Activated B cell treated with CpG ODN at 0.5 μM for 24 hours (primary cell): ENCODE data around the gene ATP6V0E1. TPM values are rescaled to one million over a fixed set of nuclear protein-coding genes. Genes with fewer than 3 reads are reported as not detected.

Experiments
- ATAC-seq: fragments of 200-7000 bp; cut with Tn5 transposase; one replicate; pipeline ENCODE4 v1.10.0; 2021; ENCODE audit warnings: low read depth, mild to moderate bottlenecking, moderate library complexity
- CTCF ChIA-PET: fragments of 350-600 bp; sonication (Branson Sonifier 250); formaldehyde crosslinking; loops from one replicate; lab custom pipeline; 2021; ENCODE audit warnings: antibody characterized with exemption; lab: Charles Lee
- POLR2A ChIA-PET: fragments of 350-600 bp; sonication (Branson Sonifier 250); formaldehyde crosslinking; loops from one replicate; lab custom pipeline; 2021; ENCODE audit warnings: antibody characterized with exemption; lab: Charles Lee
- DNase-seq: peaks from one replicate; pipeline ENCODE4 v3.0.0; 2022
- H3K27ac Mint-ChIP-seq: one replicate; pipeline ENCODE4 v1.8.0; 2020; ENCODE audit warnings: mixed read lengths
- H3K27me3 Mint-ChIP-seq: one replicate; pipeline ENCODE4 v1.8.0; 2021; ENCODE audit warnings: mixed read lengths
- H3K36me3 Mint-ChIP-seq: one replicate; pipeline ENCODE4 v1.8.0; 2021; ENCODE audit warnings: low read depth, mixed read lengths
- H3K4me1 Mint-ChIP-seq: one replicate; pipeline ENCODE4 v1.8.0; 2021; ENCODE audit warnings: mixed read lengths
- H3K4me3 Mint-ChIP-seq: one replicate; pipeline ENCODE4 v1.8.0; 2020; ENCODE audit warnings: mild to moderate bottlenecking, mixed read lengths
- H3K9me3 Mint-ChIP-seq: one replicate; pipeline ENCODE4 v1.8.0; 2020; ENCODE audit warnings: mixed read lengths
- intact Hi-C: fragments of 100-400 bp; cut with micrococcal nuclease; formaldehyde crosslinking; loops from one replicate; pipeline ENCODE4 v1.15.1; 2024
- total RNA-seq: library from RNA; stranded (reverse); gene quantifications from 2 replicates; pipeline ENCODE4 v1.2.3, GENCODE V29; 2022
- TF ChIP-seq, protein P1 (sequence below): fragments of 200-600 bp; IDR thresholded peaks from one replicate; pipeline ENCODE4 v1.8.0; 2022; ENCODE audit warnings: antibody characterized with exemption, mild to moderate bottlenecking

The ATP6V0E1 gene
- total RNA-seq, 1 donor from 2014 or later = 191 TPM

DNA sequence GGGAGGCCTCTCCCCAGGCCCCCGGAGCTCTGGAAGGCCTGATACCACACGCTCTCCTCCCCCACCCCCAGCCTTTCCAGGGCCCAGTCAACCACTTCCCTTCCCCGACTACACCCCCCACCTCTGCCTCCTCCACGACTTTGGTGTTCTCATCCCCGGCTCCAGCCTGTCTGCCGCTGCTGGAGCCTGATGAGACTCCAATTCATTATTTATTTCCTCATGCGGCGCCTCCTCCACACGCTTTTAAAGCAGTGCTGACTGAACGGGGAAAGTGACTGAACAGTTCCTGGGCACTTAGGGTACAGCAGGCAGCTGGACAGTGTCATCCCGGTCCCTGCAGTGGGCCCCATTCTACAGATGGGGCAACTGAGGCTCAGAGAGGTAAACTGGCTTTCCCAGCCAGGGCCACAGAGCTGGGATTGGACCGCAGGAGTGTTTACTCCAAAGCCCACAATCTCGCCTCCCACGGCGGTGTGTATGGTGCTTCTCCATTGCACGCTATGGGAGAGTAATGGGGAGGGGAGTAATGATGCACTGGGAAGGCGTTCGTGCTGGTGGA, 40.2 kb upstream of the ATP6V0E1 start:
- intact Hi-C loops = no loop called here
- peaks cover 74% of the 10 kb centered on the region for H3K36me3 Mint-ChIP-seq
- DNase-seq (no peak), ATAC-seq (no peak)
- TF ChIP-seq, protein P1, sequence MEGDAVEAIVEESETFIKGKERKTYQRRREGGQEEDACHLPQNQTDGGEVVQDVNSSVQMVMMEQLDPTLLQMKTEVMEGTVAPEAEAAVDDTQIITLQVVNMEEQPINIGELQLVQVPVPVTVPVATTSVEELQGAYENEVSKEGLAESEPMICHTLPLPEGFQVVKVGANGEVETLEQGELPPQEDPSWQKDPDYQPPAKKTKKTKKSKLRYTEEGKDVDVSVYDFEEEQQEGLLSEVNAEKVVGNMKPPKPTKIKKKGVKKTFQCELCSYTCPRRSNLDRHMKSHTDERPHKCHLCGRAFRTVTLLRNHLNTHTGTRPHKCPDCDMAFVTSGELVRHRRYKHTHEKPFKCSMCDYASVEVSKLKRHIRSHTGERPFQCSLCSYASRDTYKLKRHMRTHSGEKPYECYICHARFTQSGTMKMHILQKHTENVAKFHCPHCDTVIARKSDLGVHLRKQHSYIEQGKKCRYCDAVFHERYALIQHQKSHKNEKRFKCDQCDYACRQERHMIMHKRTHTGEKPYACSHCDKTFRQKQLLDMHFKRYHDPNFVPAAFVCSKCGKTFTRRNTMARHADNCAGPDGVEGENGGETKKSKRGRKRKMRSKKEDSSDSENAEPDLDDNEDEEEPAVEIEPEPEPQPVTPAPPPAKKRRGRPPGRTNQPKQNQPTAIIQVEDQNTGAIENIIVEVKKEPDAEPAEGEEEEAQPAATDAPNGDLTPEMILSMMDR = no peak
- no peaks in the 10 kb centered on the region for H3K27me3 Mint-ChIP-seq
- POLR2A ChIA-PET = interaction anchor here (0.7 kb wide), 1 partner anchor 214 kb away, joined by 3 read pairs; no protein-coding TSS in a partner anchor
- H3K9me3 Mint-ChIP-seq = no peaks in the 10 kb centered on the region
- H3K4me1 Mint-ChIP-seq = no peaks in the 10 kb centered on the region
- CTCF ChIA-PET = interaction anchor here (1.0 kb wide), 1 partner anchor 11 kb away, joined by 4 read pairs; no protein-coding TSS in a partner anchor
- H3K4me3 Mint-ChIP-seq = no peak overlapping the region
- no peak overlapping the region for H3K27ac Mint-ChIP-seq

DNA sequence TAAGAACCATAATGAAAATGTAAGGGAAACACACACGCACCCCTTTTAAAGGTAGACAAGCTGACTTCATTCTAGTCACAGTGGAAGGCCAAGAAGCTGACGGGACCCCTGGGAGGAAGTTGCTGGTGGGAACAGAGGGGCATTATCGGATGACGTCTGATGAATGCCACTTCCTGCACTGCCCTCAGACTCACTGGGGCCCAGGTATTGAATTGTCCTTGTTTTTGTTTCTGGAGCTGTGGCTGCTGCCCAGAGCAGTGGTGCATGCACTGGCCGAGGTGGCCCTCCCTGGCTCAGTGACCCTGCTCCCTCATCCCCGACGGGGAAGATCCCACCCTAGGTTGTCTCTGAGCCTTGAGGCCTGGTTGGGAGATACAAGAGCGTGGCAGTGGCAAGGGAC, 39.7 kb upstream of the ATP6V0E1 start:
- TF ChIP-seq, protein P1 = no peak
- Mint-ChIP-seq H3K27me3 (no peaks in the 10 kb centered on the region), H3K36me3 (peaks cover 74% of the 10 kb centered on the region), H3K27ac (no peak overlapping the region), H3K9me3 (no peaks in the 10 kb centered on the region), H3K4me1 (no peaks in the 10 kb centered on the region), H3K4me3 (no peak overlapping the region)
- POLR2A ChIA-PET = interaction anchor here (0.7 kb wide), 1 partner anchor 214 kb away, joined by 3 read pairs; no protein-coding TSS in a partner anchor
- DNase-seq (no peak), ATAC-seq (no peak)
- intact Hi-C loops = no loop called here
- CTCF ChIA-PET = interaction anchor here (1.1 kb wide), 1 partner anchor 11 kb away, joined by 3 read pairs; no protein-coding TSS in a partner anchor

DNA sequence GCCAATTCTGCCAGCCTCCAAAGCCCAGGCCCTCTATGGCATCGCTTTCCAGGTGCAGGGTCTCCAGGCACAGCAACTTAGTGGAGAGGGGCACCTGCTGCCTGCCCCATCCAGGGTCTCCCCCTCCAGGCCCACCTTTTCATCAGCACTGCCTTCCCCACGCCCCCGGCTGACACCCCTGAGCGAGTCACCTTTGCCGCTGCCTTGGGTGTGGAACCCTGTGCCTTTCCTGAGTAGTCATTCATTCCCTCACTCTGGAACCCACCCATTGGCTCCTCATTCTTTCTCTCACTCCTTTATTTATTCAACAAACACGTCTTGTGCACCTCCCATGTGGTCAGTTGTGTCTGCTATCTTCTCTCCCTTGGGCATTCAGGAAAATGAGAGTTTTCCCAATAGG, 38.8 kb upstream of the ATP6V0E1 start:
- Mint-ChIP-seq H3K27ac (no peak overlapping the region), H3K36me3 (peaks cover 72% of the 10 kb centered on the region), H3K9me3 (no peaks in the 10 kb centered on the region), H3K27me3 (no peaks in the 10 kb centered on the region), H3K4me1 (no peaks in the 10 kb centered on the region), H3K4me3 (no peak overlapping the region)
- ChIA-PET POLR2A (no interaction called here), CTCF (interaction anchor here (1.1 kb wide), 1 partner anchor 11 kb away, joined by 3 read pairs; no protein-coding TSS in a partner anchor)
- DNase-seq = no peak
- intact Hi-C loops = no loop called here
- TF ChIP-seq, protein P1 = no peak
- ATAC-seq = no peak

DNA sequence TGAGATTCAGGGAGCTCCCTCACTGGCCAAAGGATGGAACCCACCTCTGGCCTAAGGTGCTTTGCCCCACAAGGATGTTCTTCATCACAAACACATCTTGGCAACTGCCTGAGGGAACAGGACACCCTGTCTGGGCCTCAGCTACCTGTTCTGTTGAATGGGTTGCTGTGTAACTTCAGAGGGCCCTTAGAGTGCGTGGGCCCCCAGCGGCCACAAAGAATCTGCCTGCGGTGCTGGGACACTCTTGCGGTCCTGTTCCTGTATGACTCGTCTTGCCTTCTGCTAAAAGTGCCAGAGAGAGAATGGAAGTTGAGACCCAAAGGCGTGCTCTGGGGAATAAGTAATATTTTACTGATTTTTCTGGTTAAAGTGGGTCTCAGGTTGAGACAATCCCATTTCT, 38.4 kb upstream of the ATP6V0E1 start:
- Mint-ChIP-seq H3K27ac (no peak overlapping the region), H3K4me3 (no peak overlapping the region), H3K4me1 (no peaks in the 10 kb centered on the region), H3K36me3 (peaks cover 71% of the 10 kb centered on the region), H3K27me3 (no peaks in the 10 kb centered on the region), H3K9me3 (no peaks in the 10 kb centered on the region)
- ChIA-PET POLR2A (no interaction called here), CTCF (interaction anchor here (1.1 kb wide), 1 partner anchor 12 kb away, joined by 3 read pairs; no protein-coding TSS in a partner anchor)
- ATAC-seq = no peak
- intact Hi-C loops = no loop called here
- TF ChIP-seq, protein P1 = no peak
- DNase-seq = no peak

DNA sequence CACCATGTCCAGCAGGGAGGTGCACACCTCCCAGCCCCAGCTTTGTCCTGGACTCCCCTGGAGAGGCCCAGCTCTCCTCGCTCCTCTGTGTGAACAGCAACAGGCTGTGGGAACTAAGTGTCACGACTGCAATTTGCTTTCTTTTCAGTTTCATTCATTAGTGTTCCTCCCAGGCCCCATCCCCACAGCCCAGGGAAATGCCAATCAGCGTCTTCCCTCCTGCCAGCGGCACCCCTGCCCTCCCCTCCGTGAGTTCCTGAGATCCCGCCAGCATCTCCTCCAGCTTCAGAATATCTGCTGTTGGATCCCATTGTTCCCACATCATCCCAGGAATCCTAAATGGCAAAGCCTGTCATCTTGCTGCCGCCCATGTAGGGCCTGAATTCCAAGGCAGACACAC, 37.4 kb upstream of the ATP6V0E1 start:
- Mint-ChIP-seq H3K4me1 (no peaks in the 10 kb centered on the region), H3K27ac (no peak overlapping the region), H3K9me3 (no peaks in the 10 kb centered on the region), H3K36me3 (peaks cover 69% of the 10 kb centered on the region), H3K27me3 (no peaks in the 10 kb centered on the region), H3K4me3 (no peak overlapping the region)
- CTCF ChIA-PET = no interaction called here
- intact Hi-C loops = no loop called here
- POLR2A ChIA-PET = no interaction called here
- ATAC-seq (no peak), DNase-seq (no peak)
- TF ChIP-seq, protein P1 = no peak
